HepG2 (cell line): ENCODE measurements around the gene SLC16A13. TPM values are rescaled to one million over a fixed set of nuclear protein-coding genes. Genes with fewer than 3 reads are reported as not detected.
A peak's percentile ranks its signal among the peaks of the same experiment; 100 is the strongest.

Source experiments
- ATAC-seq: fragments of 200-7000 bp; cut with Tn5 transposase; 3 replicates; pipeline ENCODE4 v1.9.1; 2020; ENCODE audit warnings: mild to moderate bottlenecking, moderate library complexity
- BruUV-seq: library from RNA; stranded (reverse); fragments of 400-500 nt; replicated peaks from 2 replicates; lab custom pipeline; 2021; lab: Mats Ljungman, UMichigan
- CTCF ChIA-PET: fragments of 300-600 bp; formaldehyde crosslinking; extraction: SDS; loops from one replicate; lab custom pipeline; 2021; ENCODE audit warnings: low total read pairs, inconsistent platforms, low intra/inter-chr PET ratio; lab: Yijun Ruan, JAX
- POLR2A ChIA-PET: fragments of 350-600 bp; sonication (Branson Sonifier 250); formaldehyde crosslinking; loops from one replicate; lab custom pipeline; 2020; ENCODE audit warnings: antibody characterized with exemption, inconsistent platforms; lab: Yijun Ruan, JAX
- DNase-seq: peaks from one replicate; pipeline ENCODE4 v3.0.0-alpha.2; 2015; ENCODE audit warnings: low spot score
- FAIRE-seq: peaks from 3 replicates; lab custom pipeline; 2011; peaks lifted over from hg19 to GRCh38; lab: Jason Lieb, UNC
- H2AFZ ChIP-seq: one replicate; pipeline ENCODE4 v1.6.1; 2011; ENCODE audit warnings: low read length, inconsistent platforms
- H3K27ac ChIP-seq: fragments of 300-600 bp; 3 replicates; pipeline ENCODE4 v1.8.0; 2011; ENCODE audit warnings: mixed run types, mild to moderate bottlenecking, mixed read lengths, low read length, inconsistent platforms; ENCODE audit not compliant: insufficient read depth; ENCODE audit errors: extremely low read length
- H3K27me3 ChIP-seq, 2 experiments: fragments of 200-600 bp in 1 of 2; 2 replicates in 1 of 2; 3 replicates in 1 of 2; pipeline versions ENCODE4 v1.6.0 to v1.8.0; 2011; ENCODE audit warnings: low read length in 2 of 2, mild to moderate bottlenecking in 2 of 2, moderate library complexity in 2 of 2, inconsistent platforms in 1 of 2; ENCODE audit not compliant: insufficient read depth in 2 of 2, control insufficient read depth in 1 of 2
- H3K36me3 ChIP-seq, 2 experiments: fragments of 200-600 bp in 1 of 2; replicated peaks in 1 of 2; 2 replicates in 1 of 2; 3 replicates in 1 of 2; pipeline versions ENCODE4 v1.5.1 to v1.8.0; 2011; ENCODE audit warnings: low read length in 2 of 2, inconsistent platforms in 1 of 2; ENCODE audit not compliant: insufficient read depth in 2 of 2, control insufficient read depth in 1 of 2
- H3K4me1 ChIP-seq: 2 replicates; pipeline ENCODE4 v1.5.1; 2012; ENCODE audit warnings: low read length, inconsistent platforms; ENCODE audit not compliant: insufficient read depth
- H3K4me2 ChIP-seq: 2 replicates; pipeline ENCODE4 v1.6.0; 2011; ENCODE audit warnings: low read depth, low read length, inconsistent platforms
- H3K4me3 ChIP-seq, 3 experiments: fragments of 200-600 bp in 1 of 3; sonication (generic), shearing (Covaris generic) in 1 of 3; replicated peaks in 1 of 3; 2 replicates each; pipeline ENCODE4 v1.5.1; 2011 to 2016; ENCODE audit warnings: low read length in 3 of 3, inconsistent platforms in 2 of 3, low read depth in 2 of 3, mild to moderate bottlenecking in 2 of 3, control low read depth in 1 of 3, mixed read lengths in 1 of 3; ENCODE audit not compliant: insufficient read depth in 1 of 3
- H3K79me2 ChIP-seq: one replicate; pipeline ENCODE4 v1.6.1; 2011; ENCODE audit warnings: low read length, inconsistent platforms; ENCODE audit not compliant: insufficient read depth
- H3K9ac ChIP-seq: 2 replicates; pipeline ENCODE4 v1.6.0; 2011; ENCODE audit warnings: mild to moderate bottlenecking, low read depth, low read length, inconsistent platforms; ENCODE audit not compliant: insufficient read depth
- H3K9me3 ChIP-seq: 2 replicates; pipeline ENCODE4 v1.5.1; 2012; ENCODE audit warnings: mild to moderate bottlenecking, low read length
- H4K20me1 ChIP-seq: 2 replicates; pipeline ENCODE4 v1.6.0; 2011; ENCODE audit warnings: inconsistent platforms, mild to moderate bottlenecking, low read length, moderate library complexity; ENCODE audit not compliant: insufficient read depth
- ADNP ChIP-seq: sonication (generic); formaldehyde crosslinking; IDR thresholded peaks from 2 replicates; pipeline ENCODE4 v1.4.0; 2020; ENCODE audit warnings: missing genetic modification reagents
- HOXA7 ChIP-seq: sonication (generic); formaldehyde crosslinking; IDR thresholded peaks from 2 replicates; pipeline ENCODE4 v1.8.1; 2022; ENCODE audit warnings: mild to moderate bottlenecking, missing genetic modification reagents, moderate library complexity
- RAD51 ChIP-seq: fragments of 450-650 bp; IDR thresholded peaks from 2 replicates; pipeline ENCODE4 v1.6.1; 2016; ENCODE audit warnings: borderline replicate concordance
- SCMH1 ChIP-seq: sonication (generic); formaldehyde crosslinking; IDR thresholded peaks from 2 replicates; pipeline ENCODE4 v1.9.0; 2021; ENCODE audit warnings: missing genetic modification reagents, mild to moderate bottlenecking, borderline replicate concordance
- SPEN ChIP-seq: sonication (generic); formaldehyde crosslinking; IDR thresholded peaks from 2 replicates; pipeline ENCODE4 v1.5.1; 2020; ENCODE audit warnings: low read depth, mild to moderate bottlenecking, missing genetic modification reagents
- ZFP37 ChIP-seq: sonication (generic); formaldehyde crosslinking; IDR thresholded peaks from 2 replicates; pipeline ENCODE4 v1.4.0; 2020; ENCODE audit warnings: missing genetic modification reagents, borderline replicate concordance
- ZNF143 ChIP-seq: sonication (generic); formaldehyde crosslinking; IDR thresholded peaks from 2 replicates; pipeline ENCODE4 v1.4.0; 2020; ENCODE audit warnings: missing genetic modification reagents
- ZNF234 ChIP-seq: sonication (generic); formaldehyde crosslinking; conservative IDR thresholded peaks from 2 replicates; pipeline ENCODE4 v1.5.1; 2020; ENCODE audit warnings: mild to moderate bottlenecking, missing genetic modification reagents
- ZNF235 ChIP-seq: sonication (generic); formaldehyde crosslinking; IDR thresholded peaks from 2 replicates; pipeline ENCODE4 v1.8.1; 2023; ENCODE audit warnings: mild to moderate bottlenecking, missing genetic modification reagents, borderline replicate concordance
- ZNF33A ChIP-seq: sonication (generic); formaldehyde crosslinking; IDR thresholded peaks from 2 replicates; pipeline ENCODE4 v1.5.1; 2020; ENCODE audit warnings: missing genetic modification reagents, mild to moderate bottlenecking, moderate library complexity, borderline replicate concordance
- ZNF343 ChIP-seq: sonication (generic); formaldehyde crosslinking; IDR thresholded peaks from 2 replicates; pipeline ENCODE4 v1.4.0; 2020; ENCODE audit warnings: mild to moderate bottlenecking, missing genetic modification reagents
- ZNF629 ChIP-seq: sonication (generic); formaldehyde crosslinking; conservative IDR thresholded peaks from 2 replicates; pipeline ENCODE4 v1.5.0; 2020; ENCODE audit warnings: missing genetic modification reagents
- WGBS: methylation state at CpG from one replicate; pipeline ENCODE4 v1.1.6; 2017; ENCODE audit warnings: low lambda C conversion rate; 5-methylcytosine and 5-hydroxymethylcytosine counted together
- in situ Hi-C: cut with HindIII; loops from 2 replicates; pipeline ENCODE4 v1.10.0; 2017; ENCODE audit warnings: low pct_unique_long_range_greater_than_20kb; ENCODE audit not compliant: extremely low pct_ligation_motif_present
- intact Hi-C: fragments of 100-400 bp; cut with micrococcal nuclease; formaldehyde crosslinking; loops from one replicate; pipeline ENCODE4 v1.10.0; 2022; ENCODE audit not compliant: unreplicated experiment
- polyA plus RNA-seq, 8 experiments: library from polyadenylated mRNA; depleted of rRNA in 3 of 8; stranded (reverse) in 7 of 8; unstranded in 1 of 8; fragments of >200 nt; fragmentation: Illumina TruSeq in 4 of 8; extraction: Trizol in 4 of 8; gene quantifications; 2 replicates each; pipeline versions ENCODE4 v1.2.1 to v1.2.3, GENCODE V29; 2011 to 2016; ENCODE audit warnings: low read depth in 4 of 8, missing spikeins in 1 of 8, mixed read lengths in 1 of 8; ENCODE audit not compliant: insufficient read depth in 1 of 8
- total RNA-seq, 5 experiments: library from RNA; depleted of rRNA; stranded (reverse); fragments of >200 nt; fragmentation: Illumina TruSeq; extraction: Trizol; gene quantifications; 2 replicates each; pipeline ENCODE4 v1.2.3, GENCODE V29; 2016; ENCODE audit warnings: low read depth in 1 of 5
- TF ChIP-seq, protein P1 (sequence below): sonication (generic); formaldehyde crosslinking; IDR thresholded peaks from 2 replicates; pipeline ENCODE4 v1.4.0; 2020; ENCODE audit warnings: mild to moderate bottlenecking, missing genetic modification reagents
- TF ChIP-seq, protein P2 (sequence below): IDR thresholded peaks from 2 replicates; pipeline ENCODE4 v1.6.1; 2018; ENCODE audit warnings: missing genetic modification reagents
- TF ChIP-seq, protein P3 (sequence below): sonication (generic); formaldehyde crosslinking; IDR thresholded peaks from 2 replicates; pipeline ENCODE4 v1.4.0; 2020; ENCODE audit warnings: missing genetic modification reagents

Gene SLC16A13
- total and polyA plus RNA-seq, 2 of the 13 experiments (the other 11 are each of a cell fraction or from before 2014, with no cell fraction given): 2.2 to 3.0 TPM

DNA sequence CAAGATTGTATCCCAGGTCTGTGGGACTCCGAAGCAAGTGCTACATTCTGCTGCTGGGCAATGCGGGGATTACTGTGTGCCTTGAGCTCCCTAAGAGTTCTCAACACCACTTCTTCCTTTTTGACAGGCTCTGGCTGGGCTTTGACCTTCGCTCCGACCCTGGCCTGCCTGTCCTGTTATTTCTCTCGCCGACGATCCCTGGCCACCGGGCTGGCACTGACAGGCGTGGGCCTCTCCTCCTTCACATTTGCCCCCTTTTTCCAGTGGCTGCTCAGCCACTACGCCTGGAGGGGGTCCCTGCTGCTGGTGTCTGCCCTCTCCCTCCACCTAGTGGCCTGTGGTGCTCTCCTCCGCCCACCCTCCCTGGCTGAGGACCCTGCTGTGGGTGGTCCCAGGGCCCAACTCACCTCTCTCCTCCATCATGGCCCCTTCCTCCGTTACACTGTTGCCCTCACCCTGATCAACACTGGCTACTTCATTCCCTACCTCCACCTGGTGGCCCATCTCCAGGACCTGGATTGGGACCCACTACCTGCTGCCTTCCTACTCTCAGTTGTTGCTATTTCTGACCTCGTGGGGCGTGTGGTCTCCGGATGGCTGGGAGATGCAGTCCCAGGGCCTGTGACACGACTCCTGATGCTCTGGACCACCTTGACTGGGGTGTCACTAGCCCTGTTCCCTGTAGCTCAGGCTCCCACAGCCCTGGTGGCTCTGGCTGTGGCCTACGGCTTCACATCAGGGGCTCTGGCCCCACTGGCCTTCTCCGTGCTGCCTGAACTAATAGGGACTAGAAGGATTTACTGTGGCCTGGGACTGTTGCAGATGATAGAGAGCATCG is 2.4 kb downstream of the SLC16A13 start:
- Histone ChIP-seq H3K27me3 (no peaks in the 10 kb centered on the region; a peak in 1 of 5 replicates), H4K20me1 (no peaks in the 10 kb centered on the region), H3K27ac (peak overlapping the region; percentile 74), H3K4me2 (peak overlapping the region; percentile 94), H3K4me3 (peak overlapping the region; percentile 11 to 94 (median 39)), H3K4me1 (peaks cover 41% of the 10 kb centered on the region), H3K79me2 (peaks cover 13% of the 10 kb centered on the region), H3K36me3 (no peaks in the 10 kb centered on the region), H2AFZ (no peak overlapping the region), H3K9ac (peak overlapping the region; percentile 56), H3K9me3 (no peaks in the 10 kb centered on the region)
- ATAC-seq: peak; percentile 18
- intact Hi-C loops (no loop called here), in situ Hi-C loops (no loop called here)
- BruUV-seq: no TSS peak
- ChIA-PET POLR2A (interaction anchor here (0.7 to 3.7 kb wide), 7 partner anchors 8 to 182 kb away, joined by 3 to 71 read pairs (median 4); partner anchors contain the start of genes ACADVL, ASGR1, DLG4 and RNASEK), CTCF (no interaction called here)
- WGBS: 4% methylated on average over 13 of the region's 19 CpGs
- FAIRE-seq: no peak
- DNase-seq: no peak
- TF ChIP-seq ZNF234 (CRISPR knock-in tag) (no peak), ZNF143 (no peak), ZNF235 (no peak), ZFP37 (CRISPR knock-in tag) (0 out of 2 replicates have a peak, but pooled peaks have one; percentile 46), HOXA7 (no peak), SCMH1 (CRISPR knock-in tag) (no peak), ZNF33A (no peak), RAD51 (no peak), ADNP (no peak), ZNF343 (CRISPR knock-in tag) (no peak), ZNF629 (0 out of 2 replicates have a peak, but pooled peaks have one; percentile 26), SPEN (CRISPR knock-in tag) (no peak; the same call in 1 of the 2 replicates)
- TF ChIP-seq, protein P1, sequence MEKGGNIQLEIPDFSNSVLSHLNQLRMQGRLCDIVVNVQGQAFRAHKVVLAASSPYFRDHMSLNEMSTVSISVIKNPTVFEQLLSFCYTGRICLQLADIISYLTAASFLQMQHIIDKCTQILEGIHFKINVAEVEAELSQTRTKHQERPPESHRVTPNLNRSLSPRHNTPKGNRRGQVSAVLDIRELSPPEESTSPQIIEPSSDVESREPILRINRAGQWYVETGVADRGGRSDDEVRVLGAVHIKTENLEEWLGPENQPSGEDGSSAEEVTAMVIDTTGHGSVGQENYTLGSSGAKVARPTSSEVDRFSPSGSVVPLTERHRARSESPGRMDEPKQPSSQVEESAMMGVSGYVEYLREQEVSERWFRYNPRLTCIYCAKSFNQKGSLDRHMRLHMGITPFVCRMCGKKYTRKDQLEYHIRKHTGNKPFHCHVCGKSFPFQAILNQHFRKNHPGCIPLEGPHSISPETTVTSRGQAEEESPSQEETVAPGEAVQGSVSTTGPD (CRISPR knock-in tag): no peak
- TF ChIP-seq, protein P2, sequence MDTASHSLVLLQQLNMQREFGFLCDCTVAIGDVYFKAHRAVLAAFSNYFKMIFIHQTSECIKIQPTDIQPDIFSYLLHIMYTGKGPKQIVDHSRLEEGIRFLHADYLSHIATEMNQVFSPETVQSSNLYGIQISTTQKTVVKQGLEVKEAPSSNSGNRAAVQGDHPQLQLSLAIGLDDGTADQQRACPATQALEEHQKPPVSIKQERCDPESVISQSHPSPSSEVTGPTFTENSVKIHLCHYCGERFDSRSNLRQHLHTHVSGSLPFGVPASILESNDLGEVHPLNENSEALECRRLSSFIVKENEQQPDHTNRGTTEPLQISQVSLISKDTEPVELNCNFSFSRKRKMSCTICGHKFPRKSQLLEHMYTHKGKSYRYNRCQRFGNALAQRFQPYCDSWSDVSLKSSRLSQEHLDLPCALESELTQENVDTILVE (CRISPR knock-in tag): no peak
- TF ChIP-seq, protein P3, sequence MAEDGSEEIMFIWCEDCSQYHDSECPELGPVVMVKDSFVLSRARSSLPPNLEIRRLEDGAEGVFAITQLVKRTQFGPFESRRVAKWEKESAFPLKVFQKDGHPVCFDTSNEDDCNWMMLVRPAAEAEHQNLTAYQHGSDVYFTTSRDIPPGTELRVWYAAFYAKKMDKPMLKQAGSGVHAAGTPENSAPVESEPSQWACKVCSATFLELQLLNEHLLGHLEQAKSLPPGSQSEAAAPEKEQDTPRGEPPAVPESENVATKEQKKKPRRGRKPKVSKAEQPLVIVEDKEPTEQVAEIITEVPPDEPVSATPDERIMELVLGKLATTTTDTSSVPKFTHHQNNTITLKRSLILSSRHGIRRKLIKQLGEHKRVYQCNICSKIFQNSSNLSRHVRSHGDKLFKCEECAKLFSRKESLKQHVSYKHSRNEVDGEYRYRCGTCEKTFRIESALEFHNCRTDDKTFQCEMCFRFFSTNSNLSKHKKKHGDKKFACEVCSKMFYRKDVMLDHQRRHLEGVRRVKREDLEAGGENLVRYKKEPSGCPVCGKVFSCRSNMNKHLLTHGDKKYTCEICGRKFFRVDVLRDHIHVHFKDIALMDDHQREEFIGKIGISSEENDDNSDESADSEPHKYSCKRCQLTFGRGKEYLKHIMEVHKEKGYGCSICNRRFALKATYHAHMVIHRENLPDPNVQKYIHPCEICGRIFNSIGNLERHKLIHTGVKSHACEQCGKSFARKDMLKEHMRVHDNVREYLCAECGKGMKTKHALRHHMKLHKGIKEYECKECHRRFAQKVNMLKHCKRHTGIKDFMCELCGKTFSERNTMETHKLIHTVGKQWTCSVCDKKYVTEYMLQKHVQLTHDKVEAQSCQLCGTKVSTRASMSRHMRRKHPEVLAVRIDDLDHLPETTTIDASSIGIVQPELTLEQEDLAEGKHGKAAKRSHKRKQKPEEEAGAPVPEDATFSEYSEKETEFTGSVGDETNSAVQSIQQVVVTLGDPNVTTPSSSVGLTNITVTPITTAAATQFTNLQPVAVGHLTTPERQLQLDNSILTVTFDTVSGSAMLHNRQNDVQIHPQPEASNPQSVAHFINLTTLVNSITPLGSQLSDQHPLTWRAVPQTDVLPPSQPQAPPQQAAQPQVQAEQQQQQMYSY (CRISPR knock-in tag): no peak
